Measurements from ENCODE around the gene IL2RG.

Gene IL2RG

GRCh38 chrX:71111141-71111843 lies at the start of gene IL2RG:
Gene IL2RG, minus strand, starts transcription at chrX:71111577. Its CDS starts 38 bp downstream, at chrX:71111539.
- DNase-seq: peak; percentile 65

GRCh38 chrX:71160475-71160874 lies 49.1 kb upstream of the IL2RG start:
- DNase-seq: no peak

- no peak for DNase-seq
Measured at GRCh38 chrX:71159335-71159734, 48.0 kb upstream of the IL2RG start.

DNA sequence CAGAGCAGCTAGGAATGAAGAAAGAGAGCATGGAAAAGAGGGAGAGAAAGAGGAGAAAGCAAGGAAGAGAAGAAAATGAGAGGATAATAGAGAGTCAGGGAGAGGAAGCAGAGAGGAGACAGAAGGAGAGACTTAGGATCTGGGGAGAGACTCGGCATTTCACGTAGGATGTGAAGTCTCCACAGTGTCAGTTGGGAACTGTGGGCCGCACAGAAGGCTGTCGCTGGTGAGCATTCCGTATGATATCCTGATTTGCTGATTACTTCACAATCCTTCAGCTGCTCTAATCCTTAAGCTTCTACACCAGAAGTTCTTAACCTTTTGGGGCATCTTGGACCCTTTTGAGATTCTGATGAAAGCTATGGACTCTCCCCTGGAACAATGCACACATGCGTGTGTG lies 47.2 kb upstream of the IL2RG start:
- DNase-seq: no peak

- no peak for DNase-seq
Measured at GRCh38 chrX:71154641-71155040, 43.3 kb upstream of the IL2RG start.

- DNase-seq: no peak
Measured at GRCh38 chrX:71154196-71154595, 42.8 kb upstream of the IL2RG start.

DNA sequence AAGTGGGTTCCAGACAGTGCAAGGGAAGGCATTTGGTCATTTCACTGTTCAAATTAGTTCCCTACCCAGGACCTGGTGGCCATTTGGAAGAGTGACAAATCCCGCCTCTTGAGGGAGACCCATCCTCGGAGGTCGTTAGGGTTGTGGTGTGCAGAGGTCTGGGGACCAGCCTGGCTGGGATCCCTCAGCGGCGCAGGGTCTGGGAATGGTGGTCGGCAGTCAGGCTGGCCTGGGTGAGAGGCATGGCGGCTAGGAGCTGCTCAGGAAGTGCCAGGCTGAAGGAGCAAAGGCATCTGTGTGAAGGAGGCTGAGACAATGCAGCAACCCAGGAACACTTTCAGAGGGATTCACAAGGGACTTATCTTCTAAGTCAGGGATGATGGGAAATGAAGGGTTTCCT lies 40.0 kb upstream of the IL2RG start:
- DNase-seq: no peak

DNA sequence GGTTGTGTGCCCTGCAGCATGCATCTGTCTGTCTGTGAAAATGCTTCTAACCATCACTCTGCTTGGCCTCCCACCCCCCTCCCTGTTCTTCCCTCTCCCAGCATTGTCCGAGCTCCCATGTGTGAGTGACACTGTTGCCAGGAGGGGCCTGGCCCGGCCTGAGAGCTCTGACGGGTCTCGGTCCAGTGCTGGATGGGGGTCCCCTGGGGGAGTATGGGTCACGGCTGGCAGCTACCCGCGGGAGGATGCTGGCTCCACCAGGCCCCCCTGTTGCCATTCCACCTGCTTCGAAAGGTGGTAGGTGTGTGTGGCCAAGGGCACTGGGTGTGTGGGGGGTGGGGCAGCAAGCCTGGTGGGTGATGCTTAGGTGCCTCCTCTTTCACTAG lies 36.9 kb upstream of the IL2RG start:
- no peak for DNase-seq

- DNase-seq: no peak
Measured at GRCh38 chrX:71147496-71148277, 36.3 kb upstream of the IL2RG start.

DNA sequence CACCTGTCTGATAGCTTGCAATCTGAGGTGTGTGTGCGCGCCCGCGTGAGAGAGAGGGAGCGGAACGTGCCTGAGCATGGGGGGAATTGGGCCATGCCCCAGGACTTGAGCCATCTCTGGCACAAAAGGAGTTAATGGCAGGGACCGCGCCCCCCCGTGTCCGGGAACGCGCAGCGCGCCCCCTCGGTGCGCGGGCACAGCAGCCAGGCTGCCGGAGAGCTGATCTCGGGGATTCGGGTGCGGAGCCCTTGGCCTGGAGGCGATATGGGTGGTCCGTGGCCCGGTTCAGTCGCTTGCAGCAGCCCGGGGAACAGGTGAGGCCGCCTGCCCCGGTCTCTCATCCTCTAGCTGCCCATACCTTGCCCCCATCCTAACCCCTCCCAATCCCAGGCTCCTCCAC lies 33.3 kb upstream of the IL2RG start, which contains the start of gene NLGN3:
NLGN3 (plus strand) TSS at position 191 of the 400 bp plus-strand sequence. CDS start 2,909 bp downstream, outside the sequence.
- no peak for DNase-seq

- DNase-seq: no peak
Measured at GRCh38 chrX:71143508-71143907, 32.1 kb upstream of the IL2RG start.

GRCh38 chrX:71140440-71140839 lies 29.1 kb upstream of the IL2RG start:
- DNase-seq: no peak

GRCh38 chrX:71131510-71131909 lies 20.1 kb upstream of the IL2RG start:
- no peak for DNase-seq

DNA sequence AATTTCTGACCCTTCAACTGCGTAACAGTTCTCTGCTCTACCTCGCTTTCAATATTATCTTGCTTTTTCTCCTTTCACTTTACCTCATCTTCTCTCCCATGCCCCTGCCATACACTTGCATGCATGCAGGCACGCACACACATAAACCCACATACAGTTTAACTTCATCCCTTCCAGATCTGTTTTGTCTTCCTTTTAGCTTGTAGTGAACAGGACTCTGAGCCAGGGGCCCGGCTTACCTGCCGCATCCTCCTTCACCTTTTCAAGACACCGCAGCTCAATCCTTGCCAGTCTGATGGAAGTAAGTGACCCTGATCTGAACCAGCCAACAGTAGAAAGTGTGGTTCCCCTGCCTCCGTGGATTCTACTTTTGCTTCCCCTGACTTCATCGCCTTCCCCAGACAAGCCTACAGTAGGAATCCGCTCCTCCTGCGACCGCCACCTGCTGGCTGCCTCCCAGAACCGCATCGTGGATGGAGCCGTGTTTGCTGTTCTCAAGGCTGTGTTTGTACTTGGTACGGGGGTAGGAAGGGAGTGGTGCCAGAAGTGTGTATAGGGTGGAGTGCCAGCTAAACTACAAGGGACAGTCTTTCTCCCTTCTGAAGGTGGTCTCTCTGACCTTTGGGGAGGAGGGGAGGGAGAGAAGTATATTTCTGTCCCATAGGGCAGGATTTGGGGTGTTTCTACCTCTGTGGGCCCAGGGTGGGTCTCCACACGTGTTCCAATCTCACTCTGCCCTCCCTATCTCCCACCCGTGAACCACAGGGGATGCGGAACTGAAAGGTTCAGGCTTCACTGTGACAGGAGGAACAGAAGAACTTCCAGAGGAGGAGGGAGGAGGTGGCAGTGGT lies 17.8 kb upstream of the IL2RG start:
- peak; percentile 82 for DNase-seq

DNA sequence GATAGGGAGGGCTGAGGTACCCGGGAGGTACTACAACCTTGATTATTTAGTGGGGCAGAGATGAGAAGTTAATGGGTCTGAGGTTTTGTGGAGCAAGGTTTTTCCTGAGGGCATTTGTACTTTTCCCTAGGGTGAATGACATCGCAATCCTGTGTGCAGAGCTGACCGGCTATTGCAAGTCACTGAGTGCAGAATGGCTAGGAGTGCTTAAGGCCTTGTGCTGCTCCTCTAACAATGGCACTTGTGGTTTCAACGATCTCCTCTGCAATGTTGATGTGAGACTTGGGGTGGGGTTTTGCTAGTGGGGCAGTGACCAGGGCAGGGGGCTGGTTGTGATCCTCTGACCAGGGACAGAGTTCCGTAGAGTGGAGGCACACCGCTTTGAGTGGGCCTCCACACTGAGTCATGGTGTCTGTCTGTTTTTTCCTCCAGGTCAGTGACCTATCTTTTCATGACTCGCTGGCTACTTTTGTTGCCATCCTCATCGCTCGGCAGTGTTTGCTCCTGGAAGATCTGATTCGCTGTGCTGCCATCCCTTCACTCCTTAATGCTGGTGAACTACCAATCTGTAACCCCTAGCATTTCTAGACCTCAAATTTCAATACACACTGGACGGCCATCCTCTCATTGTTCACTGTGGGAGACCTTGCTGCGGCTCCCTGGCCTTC lies 16.9 kb upstream of the IL2RG start:
- no peak for DNase-seq

DNA sequence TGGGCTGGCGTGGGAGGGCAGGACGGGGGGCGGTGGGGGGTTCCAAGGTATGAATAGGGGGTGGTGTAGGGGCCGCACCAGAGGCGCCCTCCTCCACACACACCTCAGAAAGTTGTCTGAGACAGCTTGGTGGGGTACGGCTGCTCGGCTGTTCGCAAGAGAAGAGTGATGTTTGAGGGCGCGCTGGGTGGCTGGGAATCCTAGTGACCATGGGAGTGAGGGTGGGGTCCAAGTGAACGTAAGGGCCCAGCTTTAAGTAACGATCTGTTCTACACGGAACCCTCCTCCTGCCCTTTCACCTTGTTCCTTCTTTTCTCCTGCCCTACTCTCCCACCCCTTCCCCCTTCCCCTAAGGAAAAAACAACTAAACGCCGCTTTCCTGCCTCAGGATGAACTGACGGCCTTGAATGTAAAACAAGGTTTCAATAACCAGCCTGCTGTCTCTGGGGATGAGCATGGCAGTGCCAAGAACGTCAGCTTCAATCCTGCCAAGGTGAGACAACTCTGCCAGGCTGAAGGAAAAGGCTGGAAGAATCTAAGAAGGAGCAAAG lies 7.7 kb upstream of the IL2RG start:
- no peak for DNase-seq

DNA sequence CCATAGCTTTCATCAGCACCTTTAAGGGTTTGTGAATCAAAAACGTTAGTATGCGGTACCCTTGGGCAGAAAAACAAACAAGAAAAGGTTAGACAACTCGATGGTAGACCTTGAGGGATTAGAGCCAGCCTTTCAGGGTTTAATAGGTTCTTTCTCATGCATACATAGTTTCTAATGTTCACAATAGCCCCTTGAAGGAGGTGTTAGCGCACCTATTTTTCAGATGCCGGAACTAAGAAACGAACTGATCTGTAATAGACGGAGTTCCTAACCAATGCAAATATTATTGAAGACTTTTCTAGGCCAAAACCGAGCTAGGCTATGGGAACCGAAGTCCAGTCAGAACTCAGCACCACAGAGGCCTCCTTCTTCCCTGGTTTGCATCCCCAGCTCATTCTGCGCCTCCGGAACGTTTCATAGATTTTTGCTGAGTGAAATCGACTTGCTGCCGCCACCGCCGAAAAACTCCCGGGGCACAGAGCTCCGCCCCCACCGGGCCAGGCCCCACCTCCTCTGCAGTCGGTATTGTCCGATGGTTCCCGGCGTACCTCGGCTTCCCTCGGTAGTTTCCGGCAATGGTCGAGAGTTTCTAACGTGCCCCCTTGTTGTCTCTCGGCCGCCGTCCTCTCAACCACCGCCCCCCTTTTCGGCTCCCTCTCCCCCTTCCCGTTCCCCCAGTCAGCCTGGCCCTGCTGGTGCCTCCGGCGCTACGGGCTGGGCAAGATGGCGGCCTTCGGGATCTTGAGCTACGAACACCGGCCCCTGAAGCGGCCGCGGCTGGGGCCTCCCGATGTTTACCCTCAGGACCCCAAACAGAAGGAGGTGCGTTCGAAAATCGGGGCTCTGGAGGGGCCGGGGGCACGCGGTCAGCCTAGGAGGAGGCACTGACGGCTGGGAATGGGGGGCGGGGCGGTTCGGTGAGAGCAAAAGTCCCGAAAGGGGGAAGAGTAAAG lies 6.9 kb upstream of the IL2RG start, which contains the start of gene MED12:
MED12 (plus strand) TSS at position 565 of the 953 bp plus-strand sequence; CDS start at position 724, 159 bp downstream.
- DNase-seq: peak; percentile 87

DNA sequence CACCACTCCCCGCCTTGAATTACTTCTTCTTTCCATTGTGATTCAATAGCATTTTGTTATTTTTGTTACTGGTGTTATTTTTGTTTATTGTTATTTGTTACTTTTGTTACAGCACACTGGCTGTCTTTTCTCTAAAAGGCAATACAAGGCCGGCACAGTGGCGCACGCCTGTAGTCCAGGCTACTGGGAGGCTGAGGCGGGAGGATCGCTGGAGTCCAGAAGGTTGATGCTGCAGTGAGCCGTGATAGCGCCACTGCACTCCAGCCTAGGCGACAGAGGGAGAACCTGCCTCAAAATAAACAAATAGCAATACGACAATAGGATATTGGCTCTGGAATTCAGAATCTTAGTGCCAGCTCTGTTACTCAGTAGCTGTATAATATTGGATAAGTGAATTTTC lies 6.0 kb upstream of the IL2RG start:
- DNase-seq: no peak

DNA sequence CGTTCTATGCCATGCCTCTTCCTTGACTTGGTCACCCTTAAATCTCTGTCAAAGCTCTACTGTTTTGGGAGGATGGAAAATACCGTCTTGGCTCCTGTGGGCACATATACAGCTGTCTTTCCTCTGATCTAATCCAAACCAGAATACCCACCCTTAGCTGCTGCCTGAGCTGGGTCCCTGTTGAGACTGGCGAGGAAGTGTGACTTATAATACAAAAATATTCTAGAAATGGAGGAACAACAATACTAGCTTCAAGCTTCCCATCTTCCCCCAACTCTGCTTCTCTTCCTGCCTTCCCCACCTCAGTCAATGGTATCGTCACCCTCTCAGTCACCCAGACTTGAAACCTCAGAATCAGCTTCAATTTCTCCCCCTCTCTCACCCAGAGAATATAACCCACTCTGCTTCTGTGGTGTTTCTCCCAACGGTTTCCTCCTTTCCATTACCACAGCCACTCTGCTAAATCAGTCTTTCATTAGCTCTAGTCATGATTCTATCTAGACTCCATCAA lies 599 bp upstream of the IL2RG start:
- DNase-seq: no peak

GRCh38 chrX:71109051-71109450 lies 2.3 kb downstream of the IL2RG start:
- no peak for DNase-seq
